Testis (tissue), 3 donors: ENCODE results near the gene ATP2B3. TPM values are rescaled to one million over a fixed set of nuclear protein-coding genes. Genes with fewer than 3 reads are reported as not detected.

Experiments
- DNase-seq: peaks from one replicate; pipeline ENCODE4 v3.0.0-alpha.2; 2019
- H3K27ac ChIP-seq, 2 donors: fragments of 200-600 bp; sonication (generic); one replicate each; pipeline ENCODE4 v1.5.1; 2019
- H3K27me3 ChIP-seq: fragments of 200-600 bp; sonication (generic); one replicate; pipeline ENCODE4 v1.5.1; 2019
- H3K36me3 ChIP-seq: fragments of 200-600 bp; sonication (generic); one replicate; pipeline ENCODE4 v1.5.1; 2017; ENCODE audit warnings: low read depth; ENCODE audit errors: missing control alignments
- H3K4me1 ChIP-seq: fragments of 200-600 bp; sonication (generic); one replicate; pipeline ENCODE4 v1.5.1; 2019
- H3K4me3 ChIP-seq, 2 donors: fragments of 200-600 bp; sonication (generic); one replicate each; pipeline ENCODE4 v1.5.1; 2017 to 2019
- H3K9me3 ChIP-seq: fragments of 200-600 bp; sonication (generic); one replicate; pipeline ENCODE4 v1.5.1; 2017
- CTCF ChIP-seq, 3 experiments: fragments of 450-650 bp in 2 of 3; fragments of 200-600 bp in 1 of 3; sonication (generic) in 1 of 3; IDR thresholded peaks; one replicate each; pipeline ENCODE4 v1.5.1; 2016 to 2019; ENCODE audit warnings: antibody characterized with exemption in 3 of 3, mild to moderate bottlenecking in 2 of 3, moderate library complexity in 1 of 3
- POLR2A ChIP-seq: fragments of 450-650 bp; IDR thresholded peaks from one replicate; pipeline ENCODE4 v1.6.1; 2017; ENCODE audit warnings: antibody characterized with exemption, mild to moderate bottlenecking, moderate library complexity
- WGBS, 2 donors: methylation state at CpG; one replicate each; pipeline ENCODE4 v1.1.5; 2018; 5-methylcytosine and 5-hydroxymethylcytosine counted together
- intact Hi-C: fragments of 100-400 bp; cut with DNase I; formaldehyde crosslinking; loops from one replicate; pipeline ENCODE4 v1.15.1; 2023; ENCODE audit warnings: low total_unique reads
- polyA plus RNA-seq: library from polyadenylated mRNA; stranded (reverse); fragments of 350-450 nt; fragmentation: Illumina TruSeq; extraction: RNeasy Lipid Tissue Mini Kit (QIAGEN cat#74804); gene quantifications from one replicate; pipeline ENCODE4 v1.2.3, GENCODE V29; 2014; ENCODE audit warnings: low read depth, low replicate concordance; ENCODE audit not compliant: insufficient read depth
- total RNA-seq, 2 donors: library from RNA; depleted of rRNA; stranded (reverse); fragments of >200 nt; gene quantifications; one replicate each; pipeline ENCODE4 v1.2.3, GENCODE V29; 2016

The ATP2B3 gene
- total and polyA plus RNA-seq, 3 donors from 2014 or later, result 0.16 to 1.2 (median 0.73) TPM

GRCh38 chrX:153560000-153560399 is 42.6 kb downstream of the ATP2B3 start:
- TF ChIP-seq CTCF (IDR thresholded peaks at IDR 0.05) (no peak), POLR2A (no peak)
- Histone ChIP-seq H3K4me3 (no peak overlapping the region), H3K36me3 (no peaks in the 10 kb centered on the region), H3K9me3 (no peaks in the 10 kb centered on the region), H3K4me1 (no peaks in the 10 kb centered on the region), H3K27me3 (no peaks in the 10 kb centered on the region), H3K27ac (no peak overlapping the region)
- WGBS, 2 donors, result 100% methylated on average over 2 of the region's 9 CpGs; no CpG with 5 or more reads in 1 of the 2 donors
- no peak for DNase-seq
- intact Hi-C loops, result no loop called here

GRCh38 chrX:153560466-153560865 is 43.0 kb downstream of the ATP2B3 start:
- TF ChIP-seq CTCF (IDR thresholded peaks at IDR 0.05), result no peak
- no peak for TF ChIP-seq POLR2A
- no peak overlapping the region for H3K27ac ChIP-seq
- intact Hi-C loops, result no loop called here
- no peaks in the 10 kb centered on the region for H3K36me3 ChIP-seq
- H3K4me1 ChIP-seq, result no peaks in the 10 kb centered on the region
- H3K4me3 ChIP-seq, result no peak overlapping the region
- no peaks in the 10 kb centered on the region for H3K27me3 ChIP-seq
- H3K9me3 ChIP-seq, result no peaks in the 10 kb centered on the region
- no peak for DNase-seq
- WGBS, 2 donors, result 95 to 96% methylated on average over 13 to 20 of the region's 22 CpGs

- no peak overlapping the region for H3K27ac ChIP-seq
- 90% methylated on average over 7 of the region's 7 CpGs; no CpG with 5 or more reads in 1 of the 2 donors for WGBS, 2 donors
- intact Hi-C loops, result no loop called here
- no peaks in the 10 kb centered on the region for H3K27me3 ChIP-seq
- no peak for DNase-seq
- no peak overlapping the region for H3K4me3 ChIP-seq
- no peaks in the 10 kb centered on the region for H3K4me1 ChIP-seq
- H3K9me3 ChIP-seq, result no peaks in the 10 kb centered on the region
- no peak for TF ChIP-seq POLR2A
- TF ChIP-seq CTCF (IDR thresholded peaks at IDR 0.05), result no peak
- no peaks in the 10 kb centered on the region for H3K36me3 ChIP-seq
These were observed 43.9 kb downstream of the ATP2B3 start for GRCh38 chrX:153561337-153561736.

- H3K4me1 ChIP-seq, result no peaks in the 10 kb centered on the region
- intact Hi-C loops, result no loop called here
- no peak overlapping the region for H3K4me3 ChIP-seq
- no peaks in the 10 kb centered on the region for H3K9me3 ChIP-seq
- no peaks in the 10 kb centered on the region for H3K27me3 ChIP-seq
- TF ChIP-seq CTCF (IDR thresholded peaks at IDR 0.05), result no peak
- TF ChIP-seq POLR2A, result no peak
- no peak for DNase-seq
- WGBS, 2 donors, result 92 to 93% methylated on average over 8 to 9 of the region's 9 CpGs
- no peaks in the 10 kb centered on the region for H3K36me3 ChIP-seq
- no peak overlapping the region for H3K27ac ChIP-seq
These were observed 45.1 kb downstream of the ATP2B3 start for GRCh38 chrX:153562546-153562945.

- H3K9me3 ChIP-seq, result no peaks in the 10 kb centered on the region
- H3K4me1 ChIP-seq, result no peaks in the 10 kb centered on the region
- TF ChIP-seq CTCF (IDR thresholded peaks at IDR 0.05) (no peak), POLR2A (no peak)
- H3K4me3 ChIP-seq, result no peak overlapping the region
- no peaks in the 10 kb centered on the region for H3K27me3 ChIP-seq
- no peaks in the 10 kb centered on the region for H3K36me3 ChIP-seq
- intact Hi-C loops, result no loop called here
- no peak overlapping the region for H3K27ac ChIP-seq
- no peak for DNase-seq
- WGBS, 2 donors, result 80 to 91% methylated on average over 1 to 13 of the region's 14 CpGs
These were observed 46.7 kb downstream of the ATP2B3 start for GRCh38 chrX:153564047-153564606.
